OCI-M2 (cell line): ENCODE data around the gene PROC.

Experiments
- DNase-seq: peaks from one replicate; lab custom pipeline; 2025; ENCODE audit not compliant: unreplicated experiment; lab: John Stamatoyannopoulos, UW

Gene PROC

GRCh38 chr2:127454595-127455565, 36.7 kb downstream of the PROC start:
- DNase-seq = no peak

GRCh38 chr2:127455566-127456493, 37.6 kb downstream of the PROC start:
- DNase-seq = no peak

GRCh38 chr2:127456960-127457359, 38.7 kb downstream of the PROC start:
- no peak for DNase-seq

GRCh38 chr2:127462461-127462860, 44.2 kb downstream of the PROC start:
- DNase-seq = no peak

- DNase-seq = no peak
Measured at GRCh38 chr2:127463155-127463991, 45.1 kb downstream of the PROC start.

GRCh38 chr2:127464470-127465257, 46.4 kb downstream of the PROC start:
- DNase-seq = no peak

- DNase-seq = no peak
Measured at GRCh38 chr2:127465258-127465657, 47.0 kb downstream of the PROC start.

GRCh38 chr2:127469051-127469450, 50.8 kb downstream of the PROC start:
- no peak for DNase-seq

- DNase-seq = no peak
Measured at GRCh38 chr2:127469974-127470373, 51.7 kb downstream of the PROC start.

GRCh38 chr2:127471286-127471988, 53.2 kb downstream of the PROC start:
- no peak for DNase-seq

- DNase-seq = no peak
Measured at GRCh38 chr2:127472268-127472667, 54.0 kb downstream of the PROC start.

- no peak for DNase-seq
Measured at GRCh38 chr2:127475788-127476187, 57.6 kb downstream of the PROC start.
